Measurements from ENCODE around the gene SPACDR.

DNA sequence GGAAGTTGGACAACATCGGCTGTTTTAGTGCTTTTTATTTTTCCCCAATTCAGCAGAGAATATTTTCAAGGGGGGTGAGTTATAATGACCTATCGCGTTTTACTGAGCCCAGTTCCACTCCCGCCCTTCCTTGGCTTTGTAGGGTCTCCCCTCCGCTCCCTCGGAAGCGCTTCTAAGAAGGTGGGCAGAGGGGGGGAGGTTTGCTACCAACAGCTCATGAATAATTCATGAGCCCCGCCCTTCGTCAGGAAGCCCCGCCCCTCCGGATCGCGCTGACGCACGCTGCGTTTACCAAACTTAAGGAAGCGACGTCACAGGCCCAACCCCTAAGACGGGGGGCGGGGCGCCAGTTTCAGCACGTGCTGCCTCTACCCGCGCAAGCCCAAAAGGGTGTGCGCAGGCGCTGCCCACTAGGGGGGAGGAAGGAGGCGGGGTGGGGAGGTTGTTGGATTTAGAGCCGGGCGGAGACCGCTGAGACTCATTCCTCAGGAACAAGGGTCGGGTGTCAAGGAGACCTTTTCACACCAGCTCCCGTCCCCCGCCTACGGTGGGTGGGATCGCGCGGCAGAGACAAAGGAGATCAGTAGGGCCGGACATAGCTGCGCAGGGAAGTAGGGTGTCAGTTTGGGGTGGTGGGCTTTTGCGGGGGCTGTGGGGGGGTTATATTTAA lies 35.0 kb downstream of the SPACDR start:
- TF ChIP-seq, protein P1, sequence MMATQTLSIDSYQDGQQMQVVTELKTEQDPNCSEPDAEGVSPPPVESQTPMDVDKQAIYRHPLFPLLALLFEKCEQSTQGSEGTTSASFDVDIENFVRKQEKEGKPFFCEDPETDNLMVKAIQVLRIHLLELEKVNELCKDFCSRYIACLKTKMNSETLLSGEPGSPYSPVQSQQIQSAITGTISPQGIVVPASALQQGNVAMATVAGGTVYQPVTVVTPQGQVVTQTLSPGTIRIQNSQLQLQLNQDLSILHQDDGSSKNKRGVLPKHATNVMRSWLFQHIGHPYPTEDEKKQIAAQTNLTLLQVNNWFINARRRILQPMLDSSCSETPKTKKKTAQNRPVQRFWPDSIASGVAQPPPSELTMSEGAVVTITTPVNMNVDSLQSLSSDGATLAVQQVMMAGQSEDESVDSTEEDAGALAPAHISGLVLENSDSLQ (IDR thresholded peaks at IDR 0.05): no peak
- TF ChIP-seq SUZ12 (IDR thresholded peaks at IDR 0.05) (no peak), HDGF (IDR thresholded peaks at IDR 0.05; ENCODE audit: borderline replicate concordance) (no peak), BHLHE40 (IDR thresholded peaks at IDR 0.05; ENCODE audit: borderline replicate concordance) (no peak; the same call in 1 of the 2 replicates)

Measured in HEK293T (cell line).